HepG2 (cell line): ENCODE data around the gene KIAA1958. TPM values are rescaled to one million over a fixed set of nuclear protein-coding genes. Genes with fewer than 3 reads are reported as not detected.
A peak's percentile ranks its signal among the peaks of the same experiment; 100 is the strongest.

Experiments used
- CBFB ChIP-seq: sonication (generic); formaldehyde crosslinking; IDR thresholded peaks from 2 replicates; pipeline ENCODE4 v1.4.0; 2020; ENCODE audit warnings: missing genetic modification reagents
- CCDC6 ChIP-seq: sonication (generic); formaldehyde crosslinking; IDR thresholded peaks from 2 replicates; pipeline ENCODE4 v1.8.1; 2022; ENCODE audit warnings: mild to moderate bottlenecking, missing genetic modification reagents, moderate library complexity
- IRF2 ChIP-seq: IDR thresholded peaks from 2 replicates; pipeline ENCODE4 v1.6.1; 2018; ENCODE audit warnings: missing genetic modification reagents, missing compliant biosample characterization
- JUNB ChIP-seq: sonication (generic); formaldehyde crosslinking; IDR thresholded peaks from 2 replicates; pipeline ENCODE4 v1.8.0; 2022; ENCODE audit warnings: missing genetic modification reagents, mild to moderate bottlenecking, borderline replicate concordance
- NFYC ChIP-seq: IDR thresholded peaks from 2 replicates; pipeline ENCODE4 v1.6.1; 2016; ENCODE audit warnings: missing genetic modification reagents, missing compliant biosample characterization
- PAXIP1 ChIP-seq: sonication (generic); formaldehyde crosslinking; conservative IDR thresholded peaks from 2 replicates; pipeline ENCODE4 v1.4.0; 2020; ENCODE audit warnings: mild to moderate bottlenecking, missing genetic modification reagents, moderate library complexity
- PHF8 ChIP-seq: sonication (generic); formaldehyde crosslinking; IDR thresholded peaks from 2 replicates; pipeline ENCODE4 v1.5.0; 2020; ENCODE audit warnings: missing genetic modification reagents
- SKI ChIP-seq: fragments of 450-650 bp; IDR thresholded peaks from one replicate; pipeline ENCODE4 v1.6.1; 2018; ENCODE audit warnings: mild to moderate bottlenecking; ENCODE audit not compliant: partially characterized antibody
- THRA ChIP-seq: sonication (generic); formaldehyde crosslinking; IDR thresholded peaks from 2 replicates; pipeline ENCODE4 v1.4.0; 2020; ENCODE audit warnings: missing genetic modification reagents, borderline replicate concordance
- WIZ ChIP-seq: sonication (generic); formaldehyde crosslinking; IDR thresholded peaks from 2 replicates; pipeline ENCODE4 v1.5.1; 2020; ENCODE audit warnings: mild to moderate bottlenecking, missing genetic modification reagents
- XBP1 ChIP-seq: sonication (generic); formaldehyde crosslinking; IDR thresholded peaks from 2 replicates; pipeline ENCODE4 v1.5.0; 2020; ENCODE audit warnings: missing genetic modification reagents
- ZBTB40 ChIP-seq, 2 experiments: fragments of 450-650 bp in 1 of 2; sonication (generic) in 1 of 2; formaldehyde crosslinking in 1 of 2; IDR thresholded peaks; 2 replicates each; pipeline versions ENCODE4 v1.6.1 to v1.8.0; 2016 to 2022; ENCODE audit warnings: antibody characterized with exemption in 1 of 2, mild to moderate bottlenecking in 1 of 2, missing genetic modification reagents in 1 of 2
- ZNF484 ChIP-seq: sonication (generic); formaldehyde crosslinking; IDR thresholded peaks from 2 replicates; pipeline ENCODE4 v1.5.1; 2020; ENCODE audit warnings: mild to moderate bottlenecking, low read depth, missing genetic modification reagents, borderline replicate concordance
- ZNF598 ChIP-seq: sonication (generic); formaldehyde crosslinking; IDR thresholded peaks from 2 replicates; pipeline ENCODE4 v1.5.1; 2020; ENCODE audit warnings: mild to moderate bottlenecking, missing genetic modification reagents, borderline replicate concordance
- polyA plus RNA-seq, 8 experiments: library from polyadenylated mRNA; depleted of rRNA in 3 of 8; stranded (reverse) in 7 of 8; unstranded in 1 of 8; fragments of >200 nt; fragmentation: Illumina TruSeq in 4 of 8; extraction: Trizol in 4 of 8; gene quantifications; 2 replicates each; pipeline versions ENCODE4 v1.2.1 to v1.2.3, GENCODE V29; 2011 to 2016; ENCODE audit warnings: low read depth in 4 of 8, missing spikeins in 1 of 8, mixed read lengths in 1 of 8; ENCODE audit not compliant: insufficient read depth in 1 of 8
- total RNA-seq, 5 experiments: library from RNA; depleted of rRNA; stranded (reverse); fragments of >200 nt; fragmentation: Illumina TruSeq; extraction: Trizol; gene quantifications; 2 replicates each; pipeline ENCODE4 v1.2.3, GENCODE V29; 2016; ENCODE audit warnings: low read depth in 1 of 5

KIAA1958 gene
- total and polyA plus RNA-seq, 2 of the 13 experiments (the other 11 are each of a cell fraction or from before 2014, with no cell fraction given) = 8.5 to 10.3 TPM

- no peak for TF ChIP-seq ZBTB40 (IDR thresholded peaks at IDR 0.05)
- peak; percentile 88 for TF ChIP-seq ZBTB40 (CRISPR knock-in tag; IDR thresholded peaks at IDR 0.05)
- TF ChIP-seq NFYC (CRISPR knock-in tag) = no peak
- TF ChIP-seq CBFB (CRISPR knock-in tag) = 0 out of 2 replicates have a peak, but pooled peaks have one; percentile 66
- peak; percentile 49; the same call in 1 of the 2 replicates for TF ChIP-seq PAXIP1
- 0 out of 2 replicates have a peak, but pooled peaks have one; percentile 51 for TF ChIP-seq THRA (CRISPR knock-in tag)
- TF ChIP-seq ZNF484 (CRISPR knock-in tag) = 0 out of 2 replicates have a peak, but pooled peaks have one; percentile 58
- TF ChIP-seq PHF8 (CRISPR knock-in tag) = peak; percentile 97
- peak; percentile 86 for TF ChIP-seq WIZ (CRISPR knock-in tag)
- peak; percentile 96 for TF ChIP-seq CCDC6
- no peak for TF ChIP-seq XBP1
- no peak; the same call in 1 of the 2 replicates for TF ChIP-seq ZNF598 (CRISPR knock-in tag)
- TF ChIP-seq JUNB = peak; percentile 71; the same call in 1 of the 2 replicates
- TF ChIP-seq IRF2 (CRISPR knock-in tag) = peak; percentile 75
- no peak for TF ChIP-seq SKI
Observed at GRCh38 chr9:112486221-112487007, at the start of gene KIAA1958 (continued).
